Ammon's horn (tissue), 1 donor: ENCODE results near the gene TPPP.
"Not testable (repeated sequence)": the region's sequence is repeated elsewhere in the genome, so short reads cannot be mapped to it uniquely, and the experiment has no call there.

ENCODE experiments used
- DNase-seq: peaks from one replicate; pipeline ENCODE4 v3.0.0-alpha.2; 2016; ENCODE audit warnings: low spot score

TPPP gene

GRCh38 chr5:694042-694431 lies 885 bp upstream of the TPPP start:
- not testable (repeated sequence) for DNase-seq

- DNase-seq, result not testable (repeated sequence)
Measured at GRCh38 chr5:692529-693041, 567 bp downstream of the TPPP start.

- DNase-seq, result no peak
Measured at GRCh38 chr5:691817-692528, 1.2 kb downstream of the TPPP start.

- DNase-seq, result not testable (repeated sequence)
Measured at GRCh38 chr5:691049-691448, 2.1 kb downstream of the TPPP start.

GRCh38 chr5:690293-690692 lies 2.9 kb downstream of the TPPP start:
- DNase-seq, result not testable (repeated sequence)

- DNase-seq, result not testable (repeated sequence)
Measured at GRCh38 chr5:688348-689010, 4.7 kb downstream of the TPPP start.

GRCh38 chr5:686936-687335 lies 6.2 kb downstream of the TPPP start:
- DNase-seq, result not testable (repeated sequence)

- not testable (repeated sequence) for DNase-seq
Measured at GRCh38 chr5:686172-686523, 7.0 kb downstream of the TPPP start.

GRCh38 chr5:685262-686171 lies 7.6 kb downstream of the TPPP start:
- peak; percentile 5 for DNase-seq

- DNase-seq, result peak; percentile 7
Measured at GRCh38 chr5:684751-685216, 8.4 kb downstream of the TPPP start.

GRCh38 chr5:683551-684481 lies 9.3 kb downstream of the TPPP start:
- peak; percentile 17 for DNase-seq

GRCh38 chr5:682651-683358 lies 10.3 kb downstream of the TPPP start:
- DNase-seq, result peak; percentile 3

- DNase-seq, result not testable (repeated sequence)
Measured at GRCh38 chr5:682216-682615, 10.9 kb downstream of the TPPP start.

- peak; percentile 1 for DNase-seq
Measured at GRCh38 chr5:681317-682191, 11.6 kb downstream of the TPPP start.

GRCh38 chr5:680836-681235 lies 12.3 kb downstream of the TPPP start:
- peak; percentile 2 for DNase-seq

- not testable (repeated sequence) for DNase-seq
Measured at GRCh38 chr5:680118-680795, 12.9 kb downstream of the TPPP start.

- DNase-seq, result not testable (repeated sequence)
Measured at GRCh38 chr5:679166-679895, 13.8 kb downstream of the TPPP start.

- DNase-seq, result not testable (repeated sequence)
Measured at GRCh38 chr5:678521-678920, 14.6 kb downstream of the TPPP start.
